HepG2 (cell line): ENCODE measurements around the gene ARHGEF40. TPM values are rescaled to one million over a fixed set of nuclear protein-coding genes. Genes with fewer than 3 reads are reported as not detected.
A peak's percentile ranks its signal among the peaks of the same experiment; 100 is the strongest.

Source experiments
- EHMT2 ChIP-seq: fragments of 200-600 bp; sonication (generic); IDR thresholded peaks from 2 replicates; pipeline ENCODE4 v1.7.0; 2017; ENCODE audit warnings: antibody characterized with exemption, low read depth, low read length, borderline replicate concordance
- FUBP1 ChIP-seq: sonication (generic); formaldehyde crosslinking; IDR thresholded peaks from 2 replicates; pipeline ENCODE4 v1.5.1; 2020; ENCODE audit warnings: missing genetic modification reagents, mild to moderate bottlenecking, borderline replicate concordance
- GPBP1L1 ChIP-seq: sonication (generic); formaldehyde crosslinking; IDR thresholded peaks from 2 replicates; pipeline ENCODE4 v1.5.0; 2020; ENCODE audit warnings: mild to moderate bottlenecking, missing genetic modification reagents
- HMGA1 ChIP-seq: sonication (generic); formaldehyde crosslinking; conservative IDR thresholded peaks from 2 replicates; pipeline ENCODE4 v1.4.0; 2020; ENCODE audit warnings: missing genetic modification reagents
- ISL2 ChIP-seq: sonication (generic); formaldehyde crosslinking; IDR thresholded peaks from 2 replicates; pipeline ENCODE4 v1.5.0; 2020; ENCODE audit warnings: missing genetic modification reagents
- JARID2 ChIP-seq: sonication (generic); formaldehyde crosslinking; IDR thresholded peaks from 2 replicates; pipeline ENCODE4 v1.8.1; 2023; ENCODE audit warnings: missing genetic modification reagents, inconsistent platforms; ENCODE audit not compliant: insufficient replicate concordance
- KLF6 ChIP-seq: IDR thresholded peaks from 2 replicates; pipeline ENCODE4 v1.8.0; 2016; ENCODE audit warnings: missing biosample characterization, missing genetic modification reagents
- NFE2L1 ChIP-seq: sonication (generic); formaldehyde crosslinking; IDR thresholded peaks from 2 replicates; pipeline ENCODE4 v1.4.0; 2020; ENCODE audit warnings: missing genetic modification reagents, mild to moderate bottlenecking, borderline replicate concordance
- RAD21 ChIP-seq: fragments of 450-650 bp; formaldehyde crosslinking; IDR thresholded peaks from 2 replicates; pipeline ENCODE4 v1.5.0; 2020; ENCODE audit warnings: mild to moderate bottlenecking
- ZEB1 ChIP-seq: IDR thresholded peaks from 2 replicates; pipeline ENCODE4 v1.6.1; 2012; ENCODE audit warnings: mild to moderate bottlenecking, low read depth, inconsistent platforms; ENCODE audit not compliant: insufficient replicate concordance
- ZFX ChIP-seq: sonication (generic); formaldehyde crosslinking; IDR thresholded peaks from 2 replicates; pipeline ENCODE4 v1.4.0; 2020; ENCODE audit warnings: mild to moderate bottlenecking, low read depth, missing genetic modification reagents, moderate library complexity
- ZNF496 ChIP-seq: sonication (generic); formaldehyde crosslinking; IDR thresholded peaks from 2 replicates; pipeline ENCODE4 v1.8.1; 2023; ENCODE audit warnings: mild to moderate bottlenecking, moderate library complexity, missing genetic modification reagents; ENCODE audit not compliant: insufficient replicate concordance
- ZNF558 ChIP-seq: sonication (generic); formaldehyde crosslinking; IDR thresholded peaks from 2 replicates; pipeline ENCODE4 v1.9.0; 2022; ENCODE audit warnings: mild to moderate bottlenecking, missing genetic modification reagents, borderline replicate concordance
- ZNF572 ChIP-seq: sonication (generic); formaldehyde crosslinking; IDR thresholded peaks from 2 replicates; pipeline ENCODE4 v1.5.1; 2020; ENCODE audit warnings: mild to moderate bottlenecking, missing genetic modification reagents
- ZNF619 ChIP-seq: sonication (generic); formaldehyde crosslinking; IDR thresholded peaks from 2 replicates; pipeline ENCODE4 v1.4.0; 2020; ENCODE audit warnings: mild to moderate bottlenecking, missing genetic modification reagents
- ZNF678 ChIP-seq: sonication (generic); formaldehyde crosslinking; IDR thresholded peaks from 2 replicates; pipeline ENCODE4 v1.4.0; 2020; ENCODE audit warnings: mild to moderate bottlenecking, missing genetic modification reagents
- ZNF737 ChIP-seq: sonication (generic); formaldehyde crosslinking; IDR thresholded peaks from 2 replicates; pipeline ENCODE4 v1.5.0; 2020; ENCODE audit warnings: missing genetic modification reagents, mild to moderate bottlenecking, borderline replicate concordance
- polyA plus RNA-seq, 8 experiments: library from polyadenylated mRNA; depleted of rRNA in 3 of 8; stranded (reverse) in 7 of 8; unstranded in 1 of 8; fragments of >200 nt; fragmentation: Illumina TruSeq in 4 of 8; extraction: Trizol in 4 of 8; gene quantifications; 2 replicates each; pipeline versions ENCODE4 v1.2.1 to v1.2.3, GENCODE V29; 2011 to 2016; ENCODE audit warnings: low read depth in 4 of 8, missing spikeins in 1 of 8, mixed read lengths in 1 of 8; ENCODE audit not compliant: insufficient read depth in 1 of 8
- total RNA-seq, 5 experiments: library from RNA; depleted of rRNA; stranded (reverse); fragments of >200 nt; fragmentation: Illumina TruSeq; extraction: Trizol; gene quantifications; 2 replicates each; pipeline ENCODE4 v1.2.3, GENCODE V29; 2016; ENCODE audit warnings: low read depth in 1 of 5
- TF ChIP-seq, protein P1 (sequence below): IDR thresholded peaks from 2 replicates; pipeline ENCODE4 v1.6.1; 2016; ENCODE audit warnings: missing genetic modification reagents, missing compliant biosample characterization
- TF ChIP-seq, protein P2 (sequence below): sonication (generic); formaldehyde crosslinking; IDR thresholded peaks from 2 replicates; pipeline ENCODE4 v1.4.0; 2020; ENCODE audit warnings: missing genetic modification reagents
- TF ChIP-seq, protein P3 (sequence below): fragments of 450-650 bp; IDR thresholded peaks from 2 replicates; pipeline ENCODE4 v1.6.1; 2017
- TF ChIP-seq, protein P4 (sequence below): sonication (generic); formaldehyde crosslinking; IDR thresholded peaks from 2 replicates; pipeline ENCODE4 v1.4.0; 2020; ENCODE audit warnings: mild to moderate bottlenecking, low read depth, missing genetic modification reagents

The ARHGEF40 gene
- total and polyA plus RNA-seq, 2 of the 13 experiments (the other 11 are each of a cell fraction or from before 2014, with no cell fraction given): 28.1 to 78.1 TPM

- TF ChIP-seq EHMT2 (peak; percentile 72; the same call in 1 of the 2 replicates), ZNF737 (CRISPR knock-in tag) (no peak), ZEB1 (no peak), NFE2L1 (CRISPR knock-in tag) (no peak), ZNF558 (no peak), RAD21 (CRISPR knock-in tag) (peak; percentile 92), ZNF619 (CRISPR knock-in tag) (no peak), FUBP1 (CRISPR knock-in tag) (no peak), ZNF572 (CRISPR knock-in tag) (no peak), ZNF678 (CRISPR knock-in tag) (0 out of 2 replicates have a peak, but pooled peaks have one; percentile 16), HMGA1 (no peak), ZFX (CRISPR knock-in tag) (peak; percentile 85), KLF6 (CRISPR knock-in tag) (0 out of 2 replicates have a peak, but pooled peaks have one; percentile 43), ISL2 (CRISPR knock-in tag) (no peak), JARID2 (CRISPR knock-in tag) (no peak), GPBP1L1 (CRISPR knock-in tag) (no peak), ZNF496 (no peak)
- TF ChIP-seq, protein P1, sequence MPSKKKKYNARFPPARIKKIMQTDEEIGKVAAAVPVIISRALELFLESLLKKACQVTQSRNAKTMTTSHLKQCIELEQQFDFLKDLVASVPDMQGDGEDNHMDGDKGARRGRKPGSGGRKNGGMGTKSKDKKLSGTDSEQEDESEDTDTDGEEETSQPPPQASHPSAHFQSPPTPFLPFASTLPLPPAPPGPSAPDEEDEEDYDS (CRISPR knock-in tag): 0 out of 2 replicates have a peak, but pooled peaks have one; percentile 8
- TF ChIP-seq, protein P2, sequence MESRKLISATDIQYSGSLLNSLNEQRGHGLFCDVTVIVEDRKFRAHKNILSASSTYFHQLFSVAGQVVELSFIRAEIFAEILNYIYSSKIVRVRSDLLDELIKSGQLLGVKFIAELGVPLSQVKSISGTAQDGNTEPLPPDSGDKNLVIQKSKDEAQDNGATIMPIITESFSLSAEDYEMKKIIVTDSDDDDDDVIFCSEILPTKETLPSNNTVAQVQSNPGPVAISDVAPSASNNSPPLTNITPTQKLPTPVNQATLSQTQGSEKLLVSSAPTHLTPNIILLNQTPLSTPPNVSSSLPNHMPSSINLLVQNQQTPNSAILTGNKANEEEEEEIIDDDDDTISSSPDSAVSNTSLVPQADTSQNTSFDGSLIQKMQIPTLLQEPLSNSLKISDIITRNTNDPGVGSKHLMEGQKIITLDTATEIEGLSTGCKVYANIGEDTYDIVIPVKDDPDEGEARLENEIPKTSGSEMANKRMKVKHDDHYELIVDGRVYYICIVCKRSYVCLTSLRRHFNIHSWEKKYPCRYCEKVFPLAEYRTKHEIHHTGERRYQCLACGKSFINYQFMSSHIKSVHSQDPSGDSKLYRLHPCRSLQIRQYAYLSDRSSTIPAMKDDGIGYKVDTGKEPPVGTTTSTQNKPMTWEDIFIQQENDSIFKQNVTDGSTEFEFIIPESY: no peak
- TF ChIP-seq, protein P3, sequence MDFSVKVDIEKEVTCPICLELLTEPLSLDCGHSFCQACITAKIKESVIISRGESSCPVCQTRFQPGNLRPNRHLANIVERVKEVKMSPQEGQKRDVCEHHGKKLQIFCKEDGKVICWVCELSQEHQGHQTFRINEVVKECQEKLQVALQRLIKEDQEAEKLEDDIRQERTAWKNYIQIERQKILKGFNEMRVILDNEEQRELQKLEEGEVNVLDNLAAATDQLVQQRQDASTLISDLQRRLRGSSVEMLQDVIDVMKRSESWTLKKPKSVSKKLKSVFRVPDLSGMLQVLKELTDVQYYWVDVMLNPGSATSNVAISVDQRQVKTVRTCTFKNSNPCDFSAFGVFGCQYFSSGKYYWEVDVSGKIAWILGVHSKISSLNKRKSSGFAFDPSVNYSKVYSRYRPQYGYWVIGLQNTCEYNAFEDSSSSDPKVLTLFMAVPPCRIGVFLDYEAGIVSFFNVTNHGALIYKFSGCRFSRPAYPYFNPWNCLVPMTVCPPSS: no peak
- TF ChIP-seq, protein P4, sequence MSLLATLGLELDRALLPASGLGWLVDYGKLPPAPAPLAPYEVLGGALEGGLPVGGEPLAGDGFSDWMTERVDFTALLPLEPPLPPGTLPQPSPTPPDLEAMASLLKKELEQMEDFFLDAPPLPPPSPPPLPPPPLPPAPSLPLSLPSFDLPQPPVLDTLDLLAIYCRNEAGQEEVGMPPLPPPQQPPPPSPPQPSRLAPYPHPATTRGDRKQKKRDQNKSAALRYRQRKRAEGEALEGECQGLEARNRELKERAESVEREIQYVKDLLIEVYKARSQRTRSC (CRISPR knock-in tag): no peak
These were observed 30.3 kb upstream of the ARHGEF40 start (continued) for GRCh38 chr14:21039585-21040369.
